Sigmoid colon (tissue), 4 donors: ENCODE data around the gene ASIC5.

ENCODE experiments used
- EP300 ChIP-seq, 4 donors: sonication (generic); formaldehyde crosslinking; IDR thresholded peaks; one replicate each; pipeline ENCODE4 v1.6.1; 2017; ENCODE audit warnings: antibody characterized with exemption in 4 of 4
- POLR2A ChIP-seq, 2 donors: fragments of 450-650 bp; IDR thresholded peaks; one replicate each; pipeline ENCODE4 v1.6.1; 2016; ENCODE audit warnings: antibody characterized with exemption in 2 of 2, mild to moderate bottlenecking in 2 of 2, moderate library complexity in 2 of 2
- POLR2AphosphoS5 ChIP-seq, 4 donors: sonication (generic); formaldehyde crosslinking; IDR thresholded peaks; one replicate each; pipeline ENCODE4 v1.6.1; 2017; ENCODE audit warnings: antibody characterized with exemption in 4 of 4
- TF ChIP-seq, protein P1 (sequence below), 4 experiments: fragments of 450-650 bp in 3 of 4; fragments of 200-600 bp in 1 of 4; IDR thresholded peaks; one replicate each; pipeline ENCODE4 v1.5.1; 2016 to 2019; ENCODE audit warnings: antibody characterized with exemption in 4 of 4, mild to moderate bottlenecking in 3 of 4, moderate library complexity in 2 of 4

DNA sequence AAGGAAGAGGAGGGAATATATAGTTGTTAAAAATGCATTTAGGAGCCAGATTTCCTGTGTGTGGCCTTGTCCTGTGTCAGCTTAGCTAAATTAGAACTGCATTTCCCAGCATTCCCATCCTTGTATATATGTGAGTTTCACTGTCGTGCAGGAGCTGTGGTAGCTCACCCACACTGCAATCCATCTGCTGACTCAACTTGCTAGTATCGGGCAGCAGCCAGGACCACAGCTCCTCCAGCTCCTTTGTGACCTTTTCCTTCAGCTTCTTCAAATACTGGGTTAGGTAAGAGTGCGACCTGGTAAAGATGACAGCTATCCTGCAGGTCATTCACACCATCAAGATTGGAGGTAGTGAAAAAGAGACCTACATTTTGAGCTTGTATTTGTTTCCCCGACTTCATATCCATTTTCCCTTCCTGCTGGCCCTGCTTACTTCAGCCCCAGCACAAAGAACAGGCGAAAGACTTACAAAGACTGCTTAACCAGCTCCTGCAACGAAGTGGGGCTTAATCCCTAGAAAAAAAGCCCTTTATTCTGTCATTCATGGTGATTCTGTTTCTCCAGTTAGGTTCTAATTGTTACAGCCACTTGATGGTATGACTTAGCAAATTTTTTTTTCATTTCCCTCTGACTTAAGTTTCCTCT lies 11.4 kb downstream of the ASIC5 start:
- TF ChIP-seq, protein P1, sequence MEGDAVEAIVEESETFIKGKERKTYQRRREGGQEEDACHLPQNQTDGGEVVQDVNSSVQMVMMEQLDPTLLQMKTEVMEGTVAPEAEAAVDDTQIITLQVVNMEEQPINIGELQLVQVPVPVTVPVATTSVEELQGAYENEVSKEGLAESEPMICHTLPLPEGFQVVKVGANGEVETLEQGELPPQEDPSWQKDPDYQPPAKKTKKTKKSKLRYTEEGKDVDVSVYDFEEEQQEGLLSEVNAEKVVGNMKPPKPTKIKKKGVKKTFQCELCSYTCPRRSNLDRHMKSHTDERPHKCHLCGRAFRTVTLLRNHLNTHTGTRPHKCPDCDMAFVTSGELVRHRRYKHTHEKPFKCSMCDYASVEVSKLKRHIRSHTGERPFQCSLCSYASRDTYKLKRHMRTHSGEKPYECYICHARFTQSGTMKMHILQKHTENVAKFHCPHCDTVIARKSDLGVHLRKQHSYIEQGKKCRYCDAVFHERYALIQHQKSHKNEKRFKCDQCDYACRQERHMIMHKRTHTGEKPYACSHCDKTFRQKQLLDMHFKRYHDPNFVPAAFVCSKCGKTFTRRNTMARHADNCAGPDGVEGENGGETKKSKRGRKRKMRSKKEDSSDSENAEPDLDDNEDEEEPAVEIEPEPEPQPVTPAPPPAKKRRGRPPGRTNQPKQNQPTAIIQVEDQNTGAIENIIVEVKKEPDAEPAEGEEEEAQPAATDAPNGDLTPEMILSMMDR (IDR thresholded peaks at IDR 0.05): no peak
- TF ChIP-seq POLR2A (IDR thresholded peaks at IDR 0.05) (no peak), EP300 (IDR thresholded peaks at IDR 0.05) (no peak), POLR2AphosphoS5 (IDR thresholded peaks at IDR 0.05) (no peak)
